GM18870 (cell line): ENCODE results near the gene DACT2.
"Not testable (repeated sequence)": the region's sequence is repeated elsewhere in the genome, so short reads cannot be mapped to it uniquely, and the experiment has no call there.

Experiments
- ATAC-seq: cut with Tn5 transposase; IDR thresholded peaks from one replicate; pipeline ENCODE4 v1.9.1; 2021; ENCODE audit warnings: moderate library complexity; ENCODE audit not compliant: unreplicated experiment

DACT2 gene

DNA sequence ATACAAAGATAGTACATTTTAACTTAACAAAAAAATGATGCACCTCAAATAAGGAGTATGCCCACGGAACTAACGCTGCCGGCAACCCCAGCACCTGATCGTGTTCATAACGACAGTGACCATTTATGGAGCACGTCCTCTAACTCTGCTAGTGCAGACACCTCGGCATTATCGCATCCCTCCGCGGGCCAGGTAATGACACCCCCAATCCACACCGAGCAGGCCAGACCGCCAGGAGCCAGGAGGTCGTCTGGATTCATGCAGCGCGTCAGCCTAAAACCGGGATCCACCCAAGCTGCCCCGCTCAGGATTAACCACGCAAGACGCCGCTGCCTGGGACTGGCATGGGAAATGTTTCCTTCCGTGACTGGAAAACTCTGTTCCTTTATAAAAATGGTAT, 34.1 kb downstream of the DACT2 start:
- ATAC-seq: no peak

DNA sequence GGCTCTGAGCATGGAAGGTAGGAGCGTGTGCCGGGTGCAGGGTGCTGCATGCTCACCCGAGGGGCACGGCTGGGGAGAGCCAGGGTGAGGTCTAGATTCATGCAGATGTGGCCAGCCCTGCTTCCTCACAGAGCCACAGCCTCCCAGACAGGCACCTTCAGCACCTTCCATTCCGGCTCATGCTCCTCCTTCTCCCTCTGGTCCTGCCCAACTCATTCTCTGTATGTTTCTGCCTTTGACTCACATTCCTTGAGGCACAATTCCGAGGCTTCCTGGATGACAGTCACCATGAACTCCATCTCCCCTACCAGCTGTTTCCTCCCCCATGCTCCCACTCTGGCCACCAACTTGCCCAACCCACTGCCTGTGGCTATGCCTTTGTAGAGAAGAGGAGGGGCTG, 35.4 kb downstream of the DACT2 start:
- no peak for ATAC-seq

DNA sequence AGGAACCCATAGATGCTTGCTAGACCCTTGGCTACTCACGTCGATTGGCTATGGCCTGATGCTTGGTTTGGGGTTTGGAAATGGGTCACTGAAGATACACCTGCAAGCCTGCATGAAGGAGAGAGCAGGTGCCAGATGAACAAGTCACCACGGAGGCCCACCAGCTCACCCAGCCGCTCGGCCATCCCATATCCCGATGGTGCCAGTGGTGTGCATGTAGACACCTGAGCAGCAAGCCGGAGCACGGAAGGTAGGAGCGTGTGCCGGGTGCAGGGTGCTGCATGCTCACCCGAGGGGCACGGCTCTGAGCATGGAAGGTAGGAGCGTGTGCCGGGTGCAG, 35.9 kb downstream of the DACT2 start:
- ATAC-seq: no peak

DNA sequence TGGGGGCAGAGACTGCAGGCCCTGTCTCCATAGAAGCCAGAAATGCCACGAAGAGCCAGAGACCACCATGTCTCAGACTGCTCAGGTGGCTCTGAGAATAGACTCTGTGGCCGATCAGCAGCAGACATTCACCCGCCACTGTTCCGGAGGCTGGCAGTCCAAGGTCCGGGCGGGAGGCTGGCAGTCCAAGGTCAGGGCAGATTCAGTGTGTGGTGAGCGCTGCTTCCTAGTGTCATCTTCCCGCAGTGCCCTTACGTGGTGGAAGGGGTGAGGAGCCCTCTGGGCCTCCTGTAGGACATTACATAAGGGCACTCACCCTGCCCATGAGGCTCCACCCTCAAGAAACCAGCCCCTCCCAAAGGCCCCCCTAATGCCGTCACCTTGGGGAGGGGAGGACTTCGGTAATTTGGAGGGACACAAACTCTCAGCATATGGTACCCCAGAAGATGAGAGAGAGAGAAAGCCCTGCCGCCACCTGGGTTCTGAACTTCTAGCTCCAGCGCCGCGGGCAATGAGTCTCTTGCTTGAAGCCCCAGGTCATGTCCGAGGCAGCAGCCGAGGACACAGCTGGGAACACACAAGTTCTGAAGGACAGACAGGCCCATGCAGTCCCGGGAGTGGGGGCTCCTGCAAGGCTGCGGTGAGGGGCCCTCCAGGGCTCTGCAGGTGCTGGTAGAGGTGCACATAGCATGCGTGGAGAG, 36.4 kb downstream of the DACT2 start:
- ATAC-seq: no peak

DNA sequence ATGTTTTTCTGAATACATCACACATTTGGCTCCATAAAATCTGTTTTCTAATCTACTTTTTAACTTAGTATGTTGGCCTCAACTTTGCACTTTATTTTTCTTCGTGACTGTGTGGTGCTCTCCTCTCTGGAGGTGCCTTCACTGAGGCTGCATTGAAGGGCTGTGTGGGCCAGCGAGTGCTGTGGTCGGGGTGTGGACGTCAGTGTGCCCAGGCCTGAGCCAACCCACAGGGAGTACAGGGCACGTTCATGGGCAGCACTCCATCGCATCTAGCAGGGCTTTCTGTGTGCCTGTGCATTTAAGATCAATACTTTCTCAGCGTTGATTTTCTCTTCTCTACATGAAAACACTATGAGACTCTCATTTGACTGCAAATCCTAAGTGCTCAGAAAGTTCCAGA, 37.8 kb downstream of the DACT2 start:
- no peak for ATAC-seq

DNA sequence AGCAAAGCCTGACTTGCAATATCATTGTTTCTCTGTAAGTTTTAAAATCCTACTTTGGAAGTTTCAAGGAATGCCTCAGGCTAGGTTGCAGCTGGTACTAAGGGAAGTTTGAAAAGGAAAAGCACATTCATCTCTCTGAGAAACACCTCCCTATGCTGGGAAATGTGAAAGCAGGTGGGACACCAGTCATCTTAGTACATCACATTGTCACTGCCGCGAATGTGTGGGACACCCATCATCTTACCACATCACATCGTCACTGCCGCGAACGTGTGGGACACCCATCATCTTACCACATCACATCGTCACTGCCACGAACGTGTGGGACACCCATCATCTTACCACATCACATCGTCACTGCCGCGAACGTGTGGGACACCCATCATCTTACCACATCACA, 38.3 kb downstream of the DACT2 start:
- ATAC-seq: not testable (repeated sequence)

DNA sequence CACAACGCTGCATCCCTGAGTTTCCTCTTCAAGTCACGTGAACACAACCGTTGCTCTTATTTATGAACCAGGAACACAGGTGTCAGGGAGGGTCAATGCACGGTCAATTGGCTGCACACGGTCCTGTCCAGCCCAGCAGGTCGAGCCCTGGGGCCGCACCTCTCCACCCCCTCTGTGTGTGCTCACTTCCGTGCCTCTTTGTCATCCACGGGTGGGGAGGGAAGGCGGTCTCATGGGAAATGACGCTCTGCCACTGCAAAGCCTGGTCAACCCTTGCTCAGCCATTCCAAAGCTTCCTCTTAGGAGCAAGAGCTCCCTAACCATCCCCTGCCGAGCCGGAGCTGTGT, 38.7 kb downstream of the DACT2 start:
- ATAC-seq: no peak

DNA sequence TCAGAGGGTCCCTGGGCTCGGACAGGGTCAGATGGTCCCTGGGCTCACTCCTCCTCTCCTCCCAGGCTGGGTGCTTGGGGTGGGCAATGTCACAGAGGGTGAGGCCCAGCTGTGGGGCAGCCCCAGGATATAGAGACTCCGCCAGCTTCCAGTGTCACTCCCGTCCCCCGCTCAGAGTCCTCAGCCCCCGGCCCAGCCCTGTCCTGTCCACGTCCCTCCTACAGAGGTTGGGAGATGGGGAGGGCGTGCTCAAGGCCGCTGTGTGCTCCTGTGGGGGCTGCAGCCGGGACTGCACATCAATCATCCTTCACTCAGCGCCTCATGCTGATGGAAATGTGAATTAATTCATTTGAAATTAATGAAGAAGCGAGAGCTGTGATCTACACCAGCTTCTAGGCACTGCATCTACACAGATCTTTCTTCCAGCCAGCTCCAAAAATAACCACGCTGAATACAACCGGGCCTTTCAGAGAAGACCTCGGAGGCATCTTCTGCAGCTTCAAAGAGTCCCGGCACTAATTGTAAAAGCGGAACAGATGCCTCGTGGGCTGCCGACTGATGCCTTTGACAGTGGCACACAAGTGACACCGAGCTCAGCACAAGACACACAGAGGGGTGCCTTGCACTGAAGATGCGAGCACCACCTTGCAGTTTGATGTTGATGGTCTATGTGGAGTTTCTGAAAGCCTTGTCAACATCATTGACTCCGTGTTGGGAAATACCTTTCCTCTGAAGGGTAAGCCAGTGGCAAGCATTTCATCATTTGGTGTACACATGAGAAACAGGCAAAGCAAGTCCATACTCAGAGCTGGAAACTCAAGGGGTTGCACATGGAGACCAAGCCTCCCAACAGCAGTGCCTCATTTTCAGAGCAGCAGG, 39.3 kb downstream of the DACT2 start:
- ATAC-seq: no peak

DNA sequence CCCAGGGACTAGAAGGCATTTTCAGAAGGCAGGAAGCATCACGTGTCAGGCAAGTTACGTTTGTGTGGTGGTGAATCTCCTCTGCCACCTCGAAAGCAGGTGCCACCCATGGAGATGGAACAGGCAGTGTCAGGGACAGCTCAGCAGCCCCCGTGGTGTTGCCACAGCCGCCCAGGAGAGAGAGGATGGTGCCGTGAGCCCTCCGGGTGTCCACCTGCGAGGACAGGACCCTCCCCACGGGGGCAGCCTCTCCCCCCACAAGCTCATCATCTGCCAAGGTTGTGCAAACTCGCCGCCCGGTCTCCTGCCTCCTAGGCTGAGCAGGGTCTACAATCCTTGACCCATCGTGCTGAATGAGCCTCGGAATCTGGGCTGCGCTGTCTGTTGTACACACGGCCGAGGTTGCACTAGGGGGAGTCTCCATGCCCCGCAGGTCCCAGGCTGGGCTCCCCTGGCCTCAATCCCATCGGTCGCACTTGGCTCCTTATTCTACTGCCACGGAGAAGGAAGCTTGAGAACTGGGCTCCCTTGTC, 40.1 kb downstream of the DACT2 start:
- ATAC-seq: no peak

DNA sequence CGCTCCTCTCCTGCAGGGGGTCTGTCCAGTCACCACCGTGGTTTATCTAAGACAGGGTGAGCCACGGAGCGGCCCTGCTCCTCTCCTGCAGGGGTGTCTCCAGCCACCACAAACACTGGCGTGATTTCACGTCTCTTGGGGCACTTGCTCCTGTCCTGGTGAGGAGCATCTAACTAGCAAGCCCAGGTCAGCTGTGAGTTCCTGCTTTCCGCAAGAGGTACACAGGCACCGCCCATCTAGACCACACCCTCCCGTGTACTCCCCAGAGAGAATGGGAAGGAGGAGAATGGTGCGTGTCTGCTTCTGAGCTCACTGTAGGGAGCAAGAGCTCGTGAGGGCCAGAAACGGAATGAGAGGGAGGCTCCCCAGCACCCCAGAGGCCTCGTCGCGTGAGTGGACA, 40.7 kb downstream of the DACT2 start:
- no peak for ATAC-seq

DNA sequence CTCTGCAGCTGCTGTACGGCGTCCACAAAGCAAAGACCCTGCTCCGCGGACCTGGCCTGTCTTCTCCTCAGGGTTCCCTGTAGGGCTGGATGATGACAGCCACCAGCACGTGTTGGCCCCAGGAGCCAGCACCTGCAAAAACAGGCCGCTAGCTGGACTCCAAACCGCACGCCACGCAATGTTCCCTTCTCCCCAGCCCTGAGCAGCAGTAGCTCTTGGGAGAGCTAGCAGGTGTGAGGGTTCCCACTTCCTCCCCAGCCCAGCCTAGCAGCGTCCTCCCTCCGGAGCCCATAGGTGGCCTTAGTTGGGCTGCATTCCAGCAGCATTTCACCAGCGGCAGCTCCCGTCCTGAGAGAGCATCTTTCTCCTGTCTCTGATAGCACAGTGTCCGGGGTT, 42.3 kb downstream of the DACT2 start:
- ATAC-seq: no peak

DNA sequence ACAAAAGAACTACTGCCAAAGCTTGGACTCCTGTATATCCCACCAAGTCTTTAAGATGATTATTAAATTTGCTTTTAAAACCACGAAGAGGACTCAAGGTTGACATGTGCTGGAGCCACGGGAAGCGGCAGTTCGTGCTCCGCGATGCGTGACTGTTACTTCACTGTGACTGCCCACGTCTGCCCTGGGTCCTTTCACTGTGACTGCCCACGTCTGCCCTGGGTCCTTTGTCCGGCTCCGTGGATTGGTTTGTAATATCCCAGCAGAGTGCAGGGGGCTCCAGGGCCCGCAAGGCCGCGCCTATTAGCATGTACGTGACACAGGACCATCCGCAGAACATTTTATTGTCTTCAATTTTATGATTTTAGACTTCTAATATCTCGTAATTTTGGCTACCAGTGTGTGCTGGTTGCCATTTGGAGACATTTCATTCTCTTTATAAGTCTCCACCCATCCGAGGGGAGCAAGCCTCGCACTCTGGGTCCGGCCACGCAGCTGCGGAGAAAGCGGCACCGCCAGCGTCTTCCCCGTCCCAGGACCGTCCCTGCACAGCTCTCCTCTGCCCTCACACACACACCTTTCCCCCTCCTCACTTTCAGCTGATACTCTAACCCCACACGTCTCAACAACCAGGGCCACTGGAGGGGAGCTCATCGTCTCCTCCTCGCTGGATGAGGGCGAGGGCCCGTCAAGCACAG, 42.9 kb downstream of the DACT2 start:
- no peak for ATAC-seq

DNA sequence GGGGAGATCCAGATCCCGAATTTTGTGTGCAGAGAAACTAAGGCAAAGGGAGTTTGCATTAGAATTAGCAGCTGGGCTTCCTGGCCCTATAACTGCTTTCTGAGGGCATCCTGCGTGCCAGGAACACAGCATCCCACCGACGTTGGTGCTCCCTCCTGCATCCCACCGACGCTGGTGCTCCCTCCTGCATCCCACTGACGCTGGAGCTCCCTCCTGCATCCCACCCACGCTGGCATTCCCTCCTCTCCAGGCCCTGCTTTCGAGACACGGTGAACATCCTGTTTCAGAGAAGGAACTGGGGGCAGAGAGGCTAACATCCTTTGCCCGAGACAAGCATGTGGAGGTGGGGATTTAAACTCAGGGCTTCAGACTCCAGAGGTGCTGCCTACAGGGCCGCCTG, 44.4 kb downstream of the DACT2 start:
- no peak for ATAC-seq

DNA sequence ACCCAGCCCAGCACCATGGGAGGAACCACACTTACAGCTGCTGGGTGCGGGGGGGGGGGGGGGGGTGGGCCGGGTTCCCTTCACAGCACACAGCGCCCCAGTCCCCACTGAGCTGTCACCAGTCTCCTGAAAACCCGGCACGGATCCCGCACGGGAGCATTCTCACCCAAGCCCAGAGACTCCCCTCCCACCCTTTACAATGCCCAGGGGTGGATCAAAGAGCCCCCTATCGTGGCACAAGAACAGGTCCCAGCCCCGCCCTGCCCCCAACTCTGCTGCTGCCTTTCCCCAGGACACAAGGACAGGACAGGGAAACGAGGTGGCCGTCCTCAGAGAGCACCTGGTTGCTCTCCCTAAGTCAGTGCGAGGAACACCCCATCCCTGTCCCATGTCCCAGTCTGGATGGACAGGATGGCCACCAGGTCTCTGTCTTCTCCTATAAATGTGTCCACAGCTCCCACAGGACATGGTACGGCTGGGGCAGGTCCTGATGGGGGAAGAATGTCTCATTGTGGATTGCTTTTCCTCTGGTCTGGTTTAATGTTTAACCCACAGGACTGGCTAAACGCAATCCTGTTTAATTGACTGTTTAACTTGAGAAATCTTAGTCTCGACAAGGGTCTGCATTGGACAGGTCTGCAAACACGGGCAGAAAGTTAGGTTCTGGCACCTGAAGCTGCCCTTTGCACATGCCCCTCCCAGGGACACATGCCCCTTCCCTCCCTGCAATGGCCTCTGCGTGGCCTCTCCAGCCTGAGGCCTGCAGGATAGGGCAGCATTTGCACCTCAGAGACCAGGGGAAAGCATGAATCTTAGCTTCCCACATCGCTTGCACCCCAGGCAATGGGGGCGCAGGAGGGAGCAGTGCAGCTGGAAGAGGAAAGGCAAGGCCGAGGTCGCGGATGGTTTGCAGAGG, 45.3 kb downstream of the DACT2 start:
- ATAC-seq: no peak

DNA sequence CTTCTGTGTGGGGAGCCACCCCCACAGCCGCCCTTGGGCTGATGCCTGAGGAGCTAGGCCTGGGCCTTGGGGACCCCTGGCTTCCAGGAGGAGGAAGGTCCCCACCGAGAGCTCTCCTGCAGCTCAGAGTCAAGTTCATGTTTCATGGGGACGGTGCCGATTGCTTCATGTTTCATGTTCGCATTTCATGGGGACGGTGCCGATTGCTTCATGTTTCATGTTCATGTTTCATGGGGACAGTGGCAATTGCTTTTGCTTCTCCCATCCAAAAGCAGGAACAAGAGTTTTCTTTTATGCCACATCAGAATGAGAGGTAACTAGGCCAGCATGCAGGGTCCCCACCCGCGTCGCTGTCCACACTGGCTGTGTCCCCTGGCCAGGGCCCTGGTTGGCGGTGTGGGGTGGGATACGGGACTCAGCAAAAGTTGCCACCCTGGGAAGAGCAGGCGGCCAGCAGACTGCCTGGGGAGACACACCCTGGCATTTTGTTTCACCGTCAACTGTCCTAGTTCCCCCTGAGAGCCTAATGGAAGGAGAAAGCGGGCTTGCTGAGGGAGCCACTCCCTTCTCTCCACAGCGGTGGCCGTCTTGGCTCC, 46.0 kb downstream of the DACT2 start:
- no peak for ATAC-seq

DNA sequence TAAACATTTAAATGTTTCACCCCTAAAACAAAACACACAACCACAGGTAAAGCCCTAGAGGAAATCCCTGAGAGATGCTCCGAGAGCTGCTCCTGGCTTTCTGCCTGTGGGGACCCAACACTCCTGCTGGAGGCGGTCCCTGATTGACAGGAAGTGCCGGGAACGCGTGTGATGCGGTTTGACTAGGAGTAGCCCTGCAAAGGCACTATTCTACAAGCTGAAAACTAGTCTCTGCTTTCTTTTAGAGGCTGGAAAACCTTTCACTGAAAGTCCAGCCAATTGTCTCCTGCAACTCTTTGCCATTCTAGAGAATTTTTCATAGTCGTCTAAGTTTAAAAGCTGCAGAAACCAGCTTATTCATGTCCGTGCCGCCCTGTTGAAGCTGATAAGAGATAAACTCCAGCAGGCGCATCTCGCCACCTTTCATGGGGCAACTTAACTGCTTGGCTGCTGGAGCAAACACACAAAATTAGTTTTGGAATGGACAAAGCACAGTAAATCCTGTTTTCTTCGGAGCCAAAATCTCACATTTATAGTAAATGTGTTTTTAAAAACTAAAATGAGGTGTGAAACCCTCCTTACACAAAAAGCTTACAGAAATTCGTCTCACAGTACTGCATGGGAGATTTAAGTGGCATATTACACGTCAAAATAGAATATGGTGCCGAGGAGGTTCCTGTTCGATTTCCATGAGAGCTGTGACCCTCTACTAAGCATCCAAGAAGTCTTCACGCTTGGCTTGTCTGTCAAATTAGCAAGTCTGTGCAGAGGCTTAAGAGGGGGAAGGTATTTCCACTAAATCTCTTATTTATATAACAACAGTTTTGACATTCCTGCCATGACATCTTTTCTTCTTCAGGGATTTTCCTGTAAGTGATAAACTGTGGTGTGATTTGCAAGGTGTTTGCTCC, 46.9 kb downstream of the DACT2 start:
- no peak for ATAC-seq

DNA sequence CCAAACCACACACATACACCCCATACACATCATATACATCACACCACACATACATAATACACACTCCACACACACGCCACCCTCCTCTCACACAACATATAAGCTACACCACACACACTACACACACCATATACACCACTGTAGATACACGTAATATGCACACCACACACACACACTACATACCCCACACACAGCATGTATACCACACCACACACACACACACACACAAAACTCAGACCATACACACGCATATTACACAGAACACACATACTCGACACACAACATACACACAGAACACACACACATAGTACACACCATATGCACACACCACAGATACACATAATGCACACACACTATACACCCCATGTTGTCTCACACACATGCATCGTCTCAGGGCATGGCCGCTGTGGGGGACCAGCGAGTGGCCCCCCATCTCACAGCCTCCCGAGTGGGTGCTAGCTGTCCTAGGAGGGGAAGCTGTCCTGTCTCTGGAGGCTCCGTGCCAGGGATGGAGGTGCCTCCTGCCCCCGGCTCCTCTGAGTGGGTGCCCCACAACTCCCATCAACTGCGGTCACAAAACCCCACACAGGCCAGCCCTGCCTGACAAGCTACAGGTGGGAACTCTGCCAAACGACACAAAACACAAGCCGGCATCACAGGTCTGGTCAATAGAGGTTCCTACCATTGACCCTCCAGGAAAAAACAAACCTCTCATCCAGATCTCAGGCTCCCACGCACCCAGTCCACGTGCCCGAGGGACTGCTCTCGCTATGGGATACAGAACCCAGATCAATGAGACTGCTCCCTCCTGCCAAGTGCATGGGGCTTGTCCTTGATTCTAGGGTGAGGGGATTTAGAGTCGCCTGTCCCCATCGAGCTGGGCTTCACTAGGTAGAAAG, 49.1 kb downstream of the DACT2 start:
- ATAC-seq: no peak

DNA sequence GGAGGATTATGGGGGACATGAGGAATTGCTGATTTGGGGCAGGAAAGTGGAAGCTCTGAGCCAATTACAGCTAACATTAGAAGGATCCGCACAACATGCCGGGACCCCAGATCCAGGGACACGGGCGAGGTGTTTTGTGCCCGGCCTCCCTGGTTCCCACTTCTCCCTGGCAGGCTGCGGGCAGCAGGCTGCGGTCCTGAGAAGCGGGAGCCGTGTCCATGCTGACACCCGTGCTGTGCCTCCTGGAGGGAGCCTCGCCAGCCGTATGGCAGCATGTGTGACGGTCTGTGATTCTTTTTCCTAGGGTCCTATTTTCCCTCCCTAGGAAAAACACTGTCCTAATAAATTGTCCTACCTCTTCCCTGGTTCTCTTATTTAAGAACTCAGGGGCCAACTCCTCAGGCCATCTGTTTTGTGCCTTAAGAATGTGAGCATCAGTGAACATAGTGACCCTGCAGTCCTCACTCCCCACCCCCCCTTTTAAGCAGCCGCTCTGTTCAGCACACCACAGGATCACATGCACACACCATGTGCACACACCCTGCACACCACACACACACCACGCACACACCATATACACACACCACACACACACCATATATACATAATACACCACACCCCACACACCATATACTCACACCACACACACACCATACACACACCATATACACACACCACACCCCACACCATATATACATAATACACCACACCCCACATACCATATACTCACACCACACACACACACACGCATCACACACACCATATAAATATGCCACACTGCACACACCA, 49.9 kb downstream of the DACT2 start:
- ATAC-seq: no peak
